Measurements from ENCODE around the gene DNHD1. TPM values are rescaled to one million over a fixed set of nuclear protein-coding genes. Genes with fewer than 3 reads are reported as not detected.

Gene DNHD1
- total and polyA plus RNA-seq, 2 experiments from 2014 or later = 3.6 to 9.6 TPM

- Histone ChIP-seq H2AFZ (no peak overlapping the region), H3F3A (replicated peaks; ENCODE audit: low read depth) (no peaks in the 10 kb centered on the region), H3K79me2 (replicated peaks; ENCODE audit: insufficient read depth) (no peaks in the 10 kb centered on the region), H3K4me2 (no peak overlapping the region), H4K20me1 (replicated peaks; ENCODE audit: insufficient read depth) (no peaks in the 10 kb centered on the region), H3K4me3 (no peak overlapping the region), H3K27ac (ENCODE audit: low read depth) (no peak overlapping the region), H3K36me3 (ENCODE audit: insufficient read depth) (no peaks in the 10 kb centered on the region), H3K27me3 (ENCODE audit: insufficient read depth) (no peaks in the 10 kb centered on the region), H3K4me1 (ENCODE audit: insufficient read depth) (no peaks in the 10 kb centered on the region), H3K9me2 (ENCODE audit: insufficient read depth) (no peaks in the 10 kb centered on the region)
- H3K36me3 Mint-ChIP-seq (ENCODE audit: low read depth) = no peaks in the 10 kb centered on the region
- ATAC-seq (no peak), DNase-seq (ENCODE audit: low spot score) (no peak)
- no peaks in the 10 kb centered on the region; the same call in 2 of the 3 replicates for H3K4me1 Mint-ChIP-seq
- no peak overlapping the region for H3K4me3 Mint-ChIP-seq
- H3K9me3 Mint-ChIP-seq = no peaks in the 10 kb centered on the region
- TF ChIP-seq CREB1 (CRISPR knock-in tag; IDR thresholded peaks at IDR 0.05; ENCODE audit: low read depth) (no peak), EZH2phosphoT487 (IDR thresholded peaks at IDR 0.05; ENCODE audit: unreplicated experiment) (no peak), REST (IDR thresholded peaks at IDR 0.05; ENCODE audit: unreplicated experiment) (no peak), ZNF114 (CRISPR knock-in tag; IDR thresholded peaks at IDR 0.05) (no peak), POLR2AphosphoS5 (IDR thresholded peaks at IDR 0.05; ENCODE audit: low read depth) (no peak), ETS1 (IDR thresholded peaks at IDR 0.05) (no peak), EZH2 (IDR thresholded peaks at IDR 0.05; ENCODE audit: low read depth, unreplicated experiment) (no peak), ZNF462 (CRISPR knock-in tag; IDR thresholded peaks at IDR 0.05) (no peak), CTCF (conservative IDR thresholded peaks at IDR 0.05; ENCODE audit: low read depth in 2 of 2) (no peak), ZNF331 (CRISPR knock-in tag; IDR thresholded peaks at IDR 0.05; ENCODE audit: low read depth) (no peak)
- no peak overlapping the region for H3K27ac Mint-ChIP-seq
- peaks cover 6% of the 10 kb centered on the region for H3K27me3 Mint-ChIP-seq (ENCODE audit: insufficient read depth, low read depth, poor library complexity)
These were observed 49.7 kb downstream of the DNHD1 start for GRCh38 chr11:6546735-6547134.
